Measurements from ENCODE around the gene QSOX2. TPM values are rescaled to one million over a fixed set of nuclear protein-coding genes. Genes with fewer than 3 reads are reported as not detected.

Gene QSOX2
- total RNA-seq, 1 donor from 2014 or later: 23.6 TPM

GRCh38 chr9:136193127-136193890 lies 52.3 kb downstream of the QSOX2 start:
- Mint-ChIP-seq H3K36me3 (no peaks in the 10 kb centered on the region), H3K9me3 (no peaks in the 10 kb centered on the region), H3K4me1 (ENCODE audit: unreplicated experiment) (peaks cover 3% of the 10 kb centered on the region), H3K27ac (no peak overlapping the region), H3K27me3 (peaks cover 64% of the 10 kb centered on the region), H3K4me3 (no peak overlapping the region)
- no peak for DNase-seq (ENCODE audit: extremely low spot score, unreplicated experiment)
- TF ChIP-seq CTCF (conservative IDR thresholded peaks at IDR 0.05): no peak

GRCh38 chr9:136192289-136193126 lies 53.1 kb downstream of the QSOX2 start:
- Mint-ChIP-seq H3K27me3 (peaks cover 60% of the 10 kb centered on the region), H3K4me3 (no peak overlapping the region), H3K4me1 (ENCODE audit: unreplicated experiment) (peaks cover 3% of the 10 kb centered on the region), H3K36me3 (no peaks in the 10 kb centered on the region), H3K9me3 (no peaks in the 10 kb centered on the region), H3K27ac (no peak overlapping the region)
- TF ChIP-seq CTCF (conservative IDR thresholded peaks at IDR 0.05): no peak
- no peak for DNase-seq (ENCODE audit: extremely low spot score, unreplicated experiment)

GRCh38 chr9:136191960-136192286 lies 53.7 kb downstream of the QSOX2 start:
- Mint-ChIP-seq H3K4me1 (ENCODE audit: unreplicated experiment) (peaks cover 3% of the 10 kb centered on the region), H3K36me3 (no peaks in the 10 kb centered on the region), H3K4me3 (no peak overlapping the region), H3K27me3 (peaks cover 64% of the 10 kb centered on the region), H3K27ac (no peak overlapping the region), H3K9me3 (no peaks in the 10 kb centered on the region)
- TF ChIP-seq CTCF (conservative IDR thresholded peaks at IDR 0.05): no peak
- DNase-seq (ENCODE audit: extremely low spot score, unreplicated experiment): no peak

- no peaks in the 10 kb centered on the region for H3K36me3 Mint-ChIP-seq
- H3K9me3 Mint-ChIP-seq: no peaks in the 10 kb centered on the region
- H3K27ac Mint-ChIP-seq: no peak overlapping the region
- DNase-seq (ENCODE audit: extremely low spot score, unreplicated experiment): no peak
- no peak overlapping the region for H3K4me3 Mint-ChIP-seq
- peaks cover 62% of the 10 kb centered on the region for H3K27me3 Mint-ChIP-seq
- no peaks in the 10 kb centered on the region for H3K4me1 Mint-ChIP-seq (ENCODE audit: unreplicated experiment)
- no peak for TF ChIP-seq CTCF (conservative IDR thresholded peaks at IDR 0.05)
Observed at GRCh38 chr9:136191099-136191959, 54.3 kb downstream of the QSOX2 start.

- no peak for TF ChIP-seq CTCF (conservative IDR thresholded peaks at IDR 0.05)
- no peaks in the 10 kb centered on the region for H3K36me3 Mint-ChIP-seq
- H3K4me3 Mint-ChIP-seq: no peak overlapping the region
- no peaks in the 10 kb centered on the region for H3K4me1 Mint-ChIP-seq (ENCODE audit: unreplicated experiment)
- DNase-seq (ENCODE audit: extremely low spot score, unreplicated experiment): no peak
- no peak overlapping the region for H3K27ac Mint-ChIP-seq
- H3K9me3 Mint-ChIP-seq: no peaks in the 10 kb centered on the region
- H3K27me3 Mint-ChIP-seq: peaks cover 55% of the 10 kb centered on the region
Observed at GRCh38 chr9:136190656-136191055, 55.0 kb downstream of the QSOX2 start.

Measured in type B pancreatic cell (in vitro differentiated cells).